IPS-NIHi7 (cell line): ENCODE data around the gene ST6GALNAC2.
"Not testable (repeated sequence)": the region's sequence is repeated elsewhere in the genome, so short reads cannot be mapped to it uniquely, and the experiment has no call there.

Experiments used
- DNase-seq: peaks from one replicate; pipeline ENCODE4 v3.0.0; 2012; ENCODE audit warnings: mixed read lengths; ENCODE audit errors: extremely low spot score

The ST6GALNAC2 gene

GRCh38 chr17:76585649-76586593 is at the start of gene ST6GALNAC2:
Gene ST6GALNAC2 (minus strand): TSS chr17:76585860. CDS start chr17:76585808, 52 bp downstream.
- peak; percentile 57 for DNase-seq

- DNase-seq = no peak
These were observed 49.4 kb upstream of the ST6GALNAC2 start for GRCh38 chr17:76635039-76635438.

- DNase-seq = no peak
These were observed 48.1 kb upstream of the ST6GALNAC2 start for GRCh38 chr17:76633628-76634328.

- no peak for DNase-seq
These were observed 46.3 kb upstream of the ST6GALNAC2 start for GRCh38 chr17:76631821-76632565.

GRCh38 chr17:76630151-76630550 is 44.5 kb upstream of the ST6GALNAC2 start:
- DNase-seq = peak; percentile 63

- DNase-seq = no peak
These were observed 41.9 kb upstream of the ST6GALNAC2 start for GRCh38 chr17:76627510-76627909.

- DNase-seq = no peak
These were observed 40.8 kb upstream of the ST6GALNAC2 start for GRCh38 chr17:76626442-76626841.

GRCh38 chr17:76625496-76625895 is 39.8 kb upstream of the ST6GALNAC2 start:
- DNase-seq = no peak

- DNase-seq = peak; percentile 90
These were observed 37.8 kb upstream of the ST6GALNAC2 start for GRCh38 chr17:76623271-76624146.

- DNase-seq = no peak
These were observed 32.2 kb upstream of the ST6GALNAC2 start for GRCh38 chr17:76617838-76618237.

- DNase-seq = no peak
These were observed 29.4 kb upstream of the ST6GALNAC2 start for GRCh38 chr17:76614912-76615617.

GRCh38 chr17:76614064-76614759 is 28.6 kb upstream of the ST6GALNAC2 start:
- not testable (repeated sequence) for DNase-seq

- peak; percentile 71 for DNase-seq
These were observed 27.6 kb upstream of the ST6GALNAC2 start for GRCh38 chr17:76612977-76613851.

GRCh38 chr17:76612465-76612864 is 26.8 kb upstream of the ST6GALNAC2 start:
- DNase-seq = no peak

GRCh38 chr17:76611758-76612157 is 26.1 kb upstream of the ST6GALNAC2 start:
- no peak for DNase-seq

- DNase-seq = not testable (repeated sequence)
These were observed 25.6 kb upstream of the ST6GALNAC2 start for GRCh38 chr17:76611080-76611749.

GRCh38 chr17:76606685-76607084 is 21.0 kb upstream of the ST6GALNAC2 start:
- not testable (repeated sequence) for DNase-seq

GRCh38 chr17:76601065-76601464 is 15.4 kb upstream of the ST6GALNAC2 start:
- no peak for DNase-seq
